Endodermal cell (in vitro differentiated cells): Measurements from ENCODE around the gene PRPF40B. TPM values are rescaled to one million over a fixed set of nuclear protein-coding genes. Genes with fewer than 3 reads are reported as not detected.

Experiments
- DNase-seq: peaks from one replicate; pipeline ENCODE4 v3.0.0-alpha.2; 2017
- H3K27ac ChIP-seq: 2 replicates; pipeline ENCODE4 v1.5.1; 2013; ENCODE audit warnings: mild to moderate bottlenecking, low read depth, low read length, moderate library complexity
- H3K27me3 ChIP-seq: 2 replicates; pipeline ENCODE4 v1.6.1; 2013; ENCODE audit warnings: mild to moderate bottlenecking, low read length, moderate library complexity; ENCODE audit not compliant: insufficient read depth, control insufficient read depth, poor library complexity, severe bottlenecking
- H3K36me3 ChIP-seq: 2 replicates; pipeline ENCODE4 v1.7.0; 2013; ENCODE audit warnings: mild to moderate bottlenecking, low read length, moderate library complexity; ENCODE audit not compliant: control insufficient read depth, insufficient read depth
- H3K4me1 ChIP-seq: one replicate; pipeline ENCODE4 v1.7.0; 2013; ENCODE audit warnings: low read length; ENCODE audit not compliant: control insufficient read depth, insufficient read depth
- H3K4me3 ChIP-seq: 2 replicates; pipeline ENCODE4 v1.5.1; 2013; ENCODE audit warnings: mild to moderate bottlenecking, low read length, moderate library complexity
- H3K9ac ChIP-seq: 2 replicates; pipeline ENCODE4 v1.6.1; 2013; ENCODE audit warnings: mild to moderate bottlenecking, low read length, moderate library complexity; ENCODE audit not compliant: poor library complexity, severe bottlenecking; ENCODE audit errors: extremely low read depth
- H3K9me3 ChIP-seq: 2 replicates; pipeline ENCODE4 v1.6.1; 2013; ENCODE audit warnings: mild to moderate bottlenecking, low read length, moderate library complexity; ENCODE audit not compliant: control insufficient read depth
- H3K27ac Mint-ChIP-seq: 2 replicates; pipeline ENCODE4 v1.8.0; 2020; ENCODE audit warnings: mixed read lengths
- H3K27me3 Mint-ChIP-seq: 2 replicates; pipeline ENCODE4 v1.8.0; 2021; ENCODE audit warnings: mild to moderate bottlenecking, mixed read lengths; ENCODE audit not compliant: insufficient read depth
- H3K36me3 Mint-ChIP-seq: 2 replicates; pipeline ENCODE4 v1.8.0; 2020; ENCODE audit warnings: low read depth, mixed read lengths
- H3K4me1 Mint-ChIP-seq: 2 replicates; pipeline ENCODE4 v1.8.0; 2020; ENCODE audit warnings: mixed read lengths
- H3K4me3 Mint-ChIP-seq: 2 replicates; pipeline ENCODE4 v1.8.0; 2020; ENCODE audit warnings: mild to moderate bottlenecking, moderate library complexity, mixed read lengths
- H3K9me3 Mint-ChIP-seq: 2 replicates; pipeline ENCODE4 v1.8.0; 2020; ENCODE audit warnings: mild to moderate bottlenecking, mixed read lengths
- WGBS, 2 experiments: methylation state at CpG; one replicate each; pipeline versions ENCODE4 v1.1.5 to v1.1.7; 2013; ENCODE audit warnings: missing lambda C conversion rate in 2 of 2, mixed read lengths in 1 of 2; ENCODE audit not compliant: insufficient coverage in 1 of 2, insufficient read length in 1 of 2; 5-methylcytosine and 5-hydroxymethylcytosine counted together
- total RNA-seq, 2 donors: library from RNA; stranded (reverse); fragmentation: NEBNext Ultra II Directional in 1 of 2; extraction: Animal tissue kit (Norgen Biotek cat#: 25700) in 1 of 2; gene quantifications; 2 replicates in 1 of 2; 3 replicates in 1 of 2; pipeline ENCODE4 v1.2.1, GENCODE V29; 2021
- TF ChIP-seq, protein P1 (sequence below): fragments of 200-600 bp; sonication (generic); conservative IDR thresholded peaks from 2 replicates; pipeline ENCODE4 v1.5.0; 2021; ENCODE audit warnings: antibody characterized with exemption, mild to moderate bottlenecking

Gene PRPF40B
- total RNA-seq, 2 donors from 2014 or later: 33.8 to 45.6 TPM

DNA sequence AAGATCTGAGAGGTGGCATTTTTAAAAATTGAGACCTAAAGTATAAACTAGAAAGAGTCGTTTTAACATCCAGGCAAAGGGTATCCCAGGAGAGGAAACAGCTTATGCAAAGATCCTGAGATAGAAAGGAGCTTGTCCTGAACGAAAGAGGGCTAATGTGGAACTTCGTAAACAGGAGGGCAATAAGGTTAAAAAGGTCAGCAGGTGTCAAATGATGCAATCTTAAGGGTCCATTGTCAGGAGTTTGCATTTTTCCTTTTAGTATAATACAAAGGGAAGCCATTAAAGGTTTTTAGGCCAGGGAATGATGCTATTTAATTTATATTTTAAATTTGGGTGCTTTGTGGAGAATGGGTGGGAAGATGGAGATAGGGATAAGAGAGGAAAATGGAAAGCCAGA lies 69.5 kb downstream of the PRPF40B start:
- TF ChIP-seq, protein P1, sequence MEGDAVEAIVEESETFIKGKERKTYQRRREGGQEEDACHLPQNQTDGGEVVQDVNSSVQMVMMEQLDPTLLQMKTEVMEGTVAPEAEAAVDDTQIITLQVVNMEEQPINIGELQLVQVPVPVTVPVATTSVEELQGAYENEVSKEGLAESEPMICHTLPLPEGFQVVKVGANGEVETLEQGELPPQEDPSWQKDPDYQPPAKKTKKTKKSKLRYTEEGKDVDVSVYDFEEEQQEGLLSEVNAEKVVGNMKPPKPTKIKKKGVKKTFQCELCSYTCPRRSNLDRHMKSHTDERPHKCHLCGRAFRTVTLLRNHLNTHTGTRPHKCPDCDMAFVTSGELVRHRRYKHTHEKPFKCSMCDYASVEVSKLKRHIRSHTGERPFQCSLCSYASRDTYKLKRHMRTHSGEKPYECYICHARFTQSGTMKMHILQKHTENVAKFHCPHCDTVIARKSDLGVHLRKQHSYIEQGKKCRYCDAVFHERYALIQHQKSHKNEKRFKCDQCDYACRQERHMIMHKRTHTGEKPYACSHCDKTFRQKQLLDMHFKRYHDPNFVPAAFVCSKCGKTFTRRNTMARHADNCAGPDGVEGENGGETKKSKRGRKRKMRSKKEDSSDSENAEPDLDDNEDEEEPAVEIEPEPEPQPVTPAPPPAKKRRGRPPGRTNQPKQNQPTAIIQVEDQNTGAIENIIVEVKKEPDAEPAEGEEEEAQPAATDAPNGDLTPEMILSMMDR: no peak
- H3K27me3 Mint-ChIP-seq: no peaks in the 10 kb centered on the region
- WGBS, 2 experiments: 78 to 90% methylated on average over 3 of the region's 3 CpGs
- Histone ChIP-seq H3K27ac (no peak overlapping the region), H3K27me3 (no peaks in the 10 kb centered on the region), H3K9ac (no peak overlapping the region), H3K9me3 (no peaks in the 10 kb centered on the region), H3K4me1 (peaks cover 12% of the 10 kb centered on the region), H3K36me3 (no peaks in the 10 kb centered on the region), H3K4me3 (no peak overlapping the region)
- no peak overlapping the region for H3K4me3 Mint-ChIP-seq
- H3K27ac Mint-ChIP-seq: no peak overlapping the region
- H3K4me1 Mint-ChIP-seq: peaks cover 38% of the 10 kb centered on the region
- H3K9me3 Mint-ChIP-seq: no peaks in the 10 kb centered on the region
- DNase-seq: no peak
- no peaks in the 10 kb centered on the region for H3K36me3 Mint-ChIP-seq

- H3K27ac ChIP-seq: no peak overlapping the region
- no peak overlapping the region for H3K9ac ChIP-seq
- H3K36me3 ChIP-seq: no peaks in the 10 kb centered on the region
- 96 to 100% methylated on average over 5 to 8 of the region's 8 CpGs for WGBS, 2 experiments
- H3K4me1 Mint-ChIP-seq: peaks cover 49% of the 10 kb centered on the region
- no peak overlapping the region for H3K27ac Mint-ChIP-seq
- H3K9me3 ChIP-seq: no peaks in the 10 kb centered on the region
- TF ChIP-seq, protein P1: no peak
- H3K4me3 Mint-ChIP-seq: no peak overlapping the region
- H3K27me3 Mint-ChIP-seq: no peaks in the 10 kb centered on the region
- H3K27me3 ChIP-seq: no peaks in the 10 kb centered on the region
- no peaks in the 10 kb centered on the region for H3K9me3 Mint-ChIP-seq
- peaks cover 19% of the 10 kb centered on the region for H3K4me1 ChIP-seq
- no peak for DNase-seq
- H3K4me3 ChIP-seq: no peak overlapping the region
- no peaks in the 10 kb centered on the region for H3K36me3 Mint-ChIP-seq
Measured at GRCh38 chr12:49693931-49694444, 70.6 kb downstream of the PRPF40B start.

Other genes with a start within 250 kb of the PRPF40B start
- gene KCNH3, start 84.5 kb upstream of the PRPF40B start, total RNA-seq: 1 to 10 TPM in 1 of 2 donors, under 1 TPM in 1; 1.00 to 1.5 TPM
- 10 to 100 TPM; 97.5 to 98.9 TPM for gene MCRS1, start 55.4 kb upstream of the PRPF40B start, total RNA-seq
- gene FAM186B, start 17.9 kb upstream of the PRPF40B start, total RNA-seq: under 1 TPM; 0.22 to 0.26 TPM
- 10 to 100 TPM; 22.4 to 23.5 TPM for gene FMNL3, start 83.8 kb downstream of the PRPF40B start, total RNA-seq
- gene TMBIM6, start 118.0 kb downstream of the PRPF40B start, total RNA-seq: 100 to 1,000 TPM; 426 to 455 TPM
- 10 to 100 TPM; 21.2 to 24.1 TPM for gene NCKAP5L, start 204.9 kb downstream of the PRPF40B start, total RNA-seq
- gene BCDIN3D, start 219.5 kb downstream of the PRPF40B start, total RNA-seq: 1 to 10 TPM; 2.8 to 3.8 TPM